HG02763 (cell line): ENCODE data around the gene MLLT10.

Experiments used
- ATAC-seq: cut with Tn5 transposase; IDR thresholded peaks from one replicate; pipeline ENCODE4 v1.9.1; 2021; ENCODE audit warnings: mild to moderate bottlenecking, moderate library complexity; ENCODE audit not compliant: unreplicated experiment

Gene MLLT10

GRCh38 chr10:21501091-21501490, 32.9 kb upstream of the MLLT10 start:
- ATAC-seq: no peak

GRCh38 chr10:21501731-21502347, 32.2 kb upstream of the MLLT10 start:
- ATAC-seq: no peak

- ATAC-seq: no peak
Measured at GRCh38 chr10:21502348-21502740, 31.7 kb upstream of the MLLT10 start.

GRCh38 chr10:21503542-21503941, 30.5 kb upstream of the MLLT10 start:
- ATAC-seq: no peak

GRCh38 chr10:21505711-21506278, 28.2 kb upstream of the MLLT10 start:
- no peak for ATAC-seq

GRCh38 chr10:21506351-21506750, 27.7 kb upstream of the MLLT10 start:
- ATAC-seq: no peak

- ATAC-seq: no peak
Measured at GRCh38 chr10:21507150-21507549, 26.9 kb upstream of the MLLT10 start.

- ATAC-seq: no peak
Measured at GRCh38 chr10:21508706-21509331, 25.2 kb upstream of the MLLT10 start.

- no peak for ATAC-seq
Measured at GRCh38 chr10:21509341-21510240, 24.4 kb upstream of the MLLT10 start.

- ATAC-seq: no peak
Measured at GRCh38 chr10:21510241-21511094, 23.6 kb upstream of the MLLT10 start.

- no peak for ATAC-seq
Measured at GRCh38 chr10:21511095-21511570, 22.9 kb upstream of the MLLT10 start.

- no peak for ATAC-seq
Measured at GRCh38 chr10:21511946-21512572, 22.0 kb upstream of the MLLT10 start.

GRCh38 chr10:21512573-21513404, 21.2 kb upstream of the MLLT10 start:
- no peak for ATAC-seq

GRCh38 chr10:21513405-21513788, 20.6 kb upstream of the MLLT10 start:
- no peak for ATAC-seq

- no peak for ATAC-seq
Measured at GRCh38 chr10:21514129-21514817, 19.8 kb upstream of the MLLT10 start.

- no peak for ATAC-seq
Measured at GRCh38 chr10:21514818-21515351, 19.1 kb upstream of the MLLT10 start.

GRCh38 chr10:21515361-21516241, 18.4 kb upstream of the MLLT10 start:
- ATAC-seq: no peak
